HG02938 (cell line): Measurements from ENCODE around the gene ICAM1.

Experiments
- ATAC-seq: cut with Tn5 transposase; IDR thresholded peaks from one replicate; pipeline ENCODE4 v1.9.1; 2021; ENCODE audit warnings: mild to moderate bottlenecking, moderate library complexity; ENCODE audit not compliant: unreplicated experiment

ICAM1 gene

DNA sequence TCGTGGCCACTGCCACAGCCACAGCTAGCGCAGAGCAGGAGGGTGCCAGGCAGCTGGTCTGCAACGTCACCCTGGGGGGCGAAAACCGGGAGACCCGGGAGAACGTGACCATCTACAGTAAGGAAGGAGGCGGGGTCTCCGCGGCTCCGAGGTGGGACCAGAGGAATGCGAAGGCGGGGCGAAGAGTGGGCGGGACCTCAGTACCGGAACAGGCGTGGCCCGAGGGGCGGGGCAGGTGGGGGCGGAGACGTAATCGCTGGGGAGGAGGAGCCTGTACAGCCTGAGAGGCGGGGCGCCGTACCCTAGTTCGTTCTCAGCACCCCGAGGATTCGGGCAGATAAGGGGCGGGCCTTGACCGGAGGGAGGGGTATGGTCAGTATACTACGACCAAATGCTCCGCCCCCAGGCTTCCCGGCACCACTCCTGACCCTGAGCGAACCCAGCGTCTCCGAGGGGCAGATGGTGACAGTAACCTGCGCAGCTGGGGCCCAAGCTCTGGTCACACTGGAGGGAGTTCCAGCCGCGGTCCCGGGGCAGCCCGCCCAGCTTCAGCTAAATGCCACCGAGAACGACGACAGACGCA is 21.4 kb downstream of the ICAM1 start:
- ATAC-seq: peak; percentile 35

DNA sequence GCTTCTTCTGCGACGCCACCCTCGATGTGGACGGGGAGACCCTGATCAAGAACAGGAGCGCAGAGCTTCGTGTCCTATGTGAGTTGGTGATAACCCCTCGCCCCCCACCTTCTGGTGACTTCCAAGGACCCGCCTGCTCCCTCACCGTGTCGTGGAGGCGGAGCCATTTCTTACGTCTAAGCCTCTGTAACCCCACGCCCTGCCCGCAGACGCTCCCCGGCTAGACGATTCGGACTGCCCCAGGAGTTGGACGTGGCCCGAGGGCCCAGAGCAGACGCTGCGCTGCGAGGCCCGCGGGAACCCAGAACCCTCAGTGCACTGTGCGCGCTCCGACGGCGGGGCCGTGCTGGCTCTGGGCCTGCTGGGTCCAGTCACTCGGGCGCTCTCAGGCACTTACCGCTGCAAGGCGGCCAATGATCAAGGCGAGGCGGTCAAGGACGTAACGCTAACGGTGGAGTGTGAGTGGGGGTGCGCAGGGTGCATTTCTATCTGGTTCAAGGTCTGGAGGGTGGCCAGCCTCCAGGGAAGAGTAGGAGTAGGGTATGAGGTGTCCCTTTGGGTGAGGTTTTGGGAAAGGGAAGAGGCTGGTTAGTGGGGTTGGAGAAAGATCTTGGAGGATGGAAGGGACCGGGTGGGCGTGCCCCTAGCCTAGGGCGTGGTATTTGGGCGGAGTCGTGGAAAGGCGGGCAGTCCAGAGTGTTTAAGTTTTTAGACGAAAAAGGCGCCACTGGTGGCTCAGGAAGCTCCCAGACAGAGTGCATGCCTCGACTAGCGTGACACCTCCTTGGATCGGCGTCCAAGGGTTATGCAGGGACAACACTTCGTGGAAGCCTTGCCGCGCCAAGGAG is 22.1 kb downstream of the ICAM1 start:
- no peak for ATAC-seq

GRCh38 chr19:10293637-10294367 is 22.9 kb downstream of the ICAM1 start:
- ATAC-seq: no peak

DNA sequence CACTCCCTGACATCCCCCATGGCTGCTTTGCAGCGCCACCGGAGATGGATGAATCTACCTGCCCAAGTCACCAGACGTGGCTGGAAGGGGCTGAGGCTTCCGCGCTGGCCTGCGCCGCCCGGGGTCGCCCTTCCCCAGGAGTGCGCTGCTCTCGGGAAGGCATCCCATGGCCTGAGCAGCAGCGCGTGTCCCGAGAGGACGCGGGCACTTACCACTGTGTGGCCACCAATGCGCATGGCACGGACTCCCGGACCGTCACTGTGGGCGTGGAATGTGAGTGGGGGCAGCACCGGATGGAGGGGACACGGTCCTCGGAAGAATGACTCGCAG is 23.4 kb downstream of the ICAM1 start:
- ATAC-seq: no peak

- ATAC-seq: no peak
Observed at GRCh38 chr19:10295305-10295846, 24.5 kb downstream of the ICAM1 start.

DNA sequence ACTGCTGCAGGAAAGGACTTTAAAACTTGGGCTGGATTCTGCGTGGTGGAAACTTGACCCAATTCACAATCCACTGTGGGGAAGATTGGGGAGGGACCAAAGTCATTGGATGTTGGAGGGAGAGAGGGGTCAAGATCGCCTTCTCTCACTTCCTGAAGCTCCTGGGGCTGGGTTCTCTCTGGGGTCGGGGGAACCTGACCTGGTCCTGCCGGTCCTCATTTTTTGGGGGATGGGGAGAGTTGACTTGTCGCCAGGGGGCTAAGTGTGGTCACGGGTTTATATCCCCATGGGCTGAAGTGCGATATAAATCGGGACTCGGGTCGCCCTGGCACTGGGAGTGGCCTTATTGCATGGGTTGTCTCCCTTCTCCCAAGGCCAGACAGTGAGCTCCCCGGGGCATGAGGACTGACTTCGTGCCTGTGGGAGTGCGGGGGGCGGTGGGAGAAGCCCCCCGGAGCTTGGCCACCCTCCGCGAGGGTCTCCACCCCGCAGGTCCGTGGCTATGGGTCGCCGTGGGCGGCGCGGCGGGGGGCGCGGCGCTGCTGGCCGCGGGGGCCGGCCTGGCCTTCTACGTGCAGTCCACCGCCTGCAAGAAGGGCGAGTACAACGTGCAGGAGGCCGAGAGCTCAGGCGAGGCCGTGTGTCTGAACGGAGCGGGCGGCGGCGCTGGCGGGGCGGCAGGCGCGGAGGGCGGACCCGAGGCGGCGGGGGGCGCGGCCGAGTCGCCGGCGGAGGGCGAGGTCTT is 25.1 kb downstream of the ICAM1 start:
- no peak for ATAC-seq

GRCh38 chr19:10299545-10300458 is 28.9 kb downstream of the ICAM1 start:
- no peak for ATAC-seq

DNA sequence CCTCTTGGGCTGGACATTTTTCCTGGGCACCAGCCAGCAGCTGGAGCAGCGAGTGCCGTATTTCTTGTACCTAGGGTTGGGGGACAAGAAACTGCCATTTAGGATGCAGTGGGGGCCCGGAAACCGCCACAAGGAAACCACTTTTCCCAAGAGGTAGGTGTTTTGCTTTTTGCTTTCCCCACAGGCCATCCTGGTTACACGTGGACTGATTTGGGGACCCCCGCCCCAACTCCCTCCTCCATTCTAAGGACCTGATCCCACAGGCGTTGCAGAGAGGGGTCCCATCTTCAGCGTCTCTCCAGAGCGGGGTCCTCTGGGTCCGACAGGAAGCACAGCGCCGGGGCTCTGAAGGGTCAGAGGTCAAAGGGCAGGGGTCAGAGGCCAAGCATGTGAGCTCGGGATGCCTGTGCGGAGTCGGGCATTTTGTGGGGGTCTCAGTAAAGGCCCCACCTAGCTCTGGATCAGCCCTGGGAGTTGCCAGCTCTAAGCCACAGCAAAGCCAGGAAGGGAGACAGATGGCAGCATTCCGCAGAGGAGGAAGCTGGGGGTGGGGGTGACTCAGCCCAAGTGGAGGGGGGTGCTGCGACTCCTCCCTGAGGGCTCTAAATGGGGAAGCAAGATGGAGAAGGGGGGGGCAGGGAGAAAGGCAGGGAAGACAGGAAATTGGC is 34.4 kb downstream of the ICAM1 start:
- ATAC-seq: no peak

DNA sequence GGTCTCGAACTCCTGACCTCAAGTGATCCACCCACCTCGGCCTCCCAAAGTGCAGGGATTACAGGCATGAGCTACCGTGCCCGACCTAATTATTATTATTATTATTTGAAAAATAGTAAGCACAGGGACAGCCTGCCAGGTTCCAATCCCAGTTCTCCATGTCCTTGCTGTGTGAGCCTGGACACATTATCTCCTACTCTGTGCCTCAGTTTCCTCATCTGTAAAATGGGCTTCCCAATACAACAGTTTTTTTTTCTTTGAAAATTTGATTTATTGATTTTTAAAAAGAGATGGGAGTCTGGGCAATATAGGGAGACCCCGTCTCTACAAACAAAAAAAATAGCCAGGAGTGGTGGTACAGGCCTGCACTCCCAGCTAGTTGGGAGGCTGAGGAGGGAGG is 35.4 kb downstream of the ICAM1 start:
- ATAC-seq: no peak

GRCh38 chr19:10309423-10309822 is 38.5 kb downstream of the ICAM1 start, which contains the start of gene ZGLP1:
TSS of gene ZGLP1 (minus strand) at chr19:10309815.
- no peak for ATAC-seq

DNA sequence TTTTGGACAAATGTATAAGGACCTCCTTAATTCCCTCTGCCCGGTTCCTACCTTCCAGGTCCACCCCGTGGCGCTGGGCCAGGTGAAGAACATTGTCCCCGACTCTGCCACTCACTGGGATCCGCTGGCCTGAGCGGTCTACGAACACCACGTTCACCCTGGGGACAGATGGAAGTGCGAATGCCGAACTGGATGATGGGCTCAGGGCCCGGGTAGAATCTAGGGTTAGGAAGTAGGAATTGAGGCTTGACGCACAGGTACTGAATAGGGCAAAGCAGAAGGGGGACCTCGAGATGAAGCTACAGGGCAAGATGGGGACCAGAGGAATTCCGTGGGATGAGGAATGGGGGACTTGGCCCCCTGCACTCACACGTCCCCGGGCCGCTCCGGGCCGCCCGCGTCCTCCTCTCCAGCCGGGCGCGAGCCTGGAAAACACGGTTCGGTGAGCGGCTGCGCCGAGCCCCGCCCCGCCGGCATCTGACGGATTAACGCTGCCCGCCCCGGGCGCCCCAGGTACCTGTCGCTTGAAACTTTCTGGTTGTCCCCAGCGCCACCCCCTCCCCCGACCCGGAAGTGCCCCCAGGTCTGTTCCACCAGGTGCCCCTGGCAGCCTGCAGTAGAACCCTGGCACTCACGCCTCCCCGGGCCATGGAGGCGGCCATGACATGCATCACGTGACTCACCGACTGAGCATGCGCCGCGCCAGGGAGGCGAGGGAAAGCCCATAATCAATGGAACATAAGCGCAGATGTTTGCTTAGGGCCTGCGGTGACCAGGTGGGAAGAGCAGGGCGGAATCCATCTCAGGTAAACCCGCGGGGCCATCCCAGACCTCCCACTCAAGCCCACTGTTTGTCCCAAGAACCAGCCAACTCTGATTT is 44.7 kb downstream of the ICAM1 start, which contains the start of gene FDX2:
Gene FDX2 (minus strand): TSS at position 681 of the 880 bp plus-strand sequence. CDS start 19 bp downstream, at position 662.
- no peak for ATAC-seq

DNA sequence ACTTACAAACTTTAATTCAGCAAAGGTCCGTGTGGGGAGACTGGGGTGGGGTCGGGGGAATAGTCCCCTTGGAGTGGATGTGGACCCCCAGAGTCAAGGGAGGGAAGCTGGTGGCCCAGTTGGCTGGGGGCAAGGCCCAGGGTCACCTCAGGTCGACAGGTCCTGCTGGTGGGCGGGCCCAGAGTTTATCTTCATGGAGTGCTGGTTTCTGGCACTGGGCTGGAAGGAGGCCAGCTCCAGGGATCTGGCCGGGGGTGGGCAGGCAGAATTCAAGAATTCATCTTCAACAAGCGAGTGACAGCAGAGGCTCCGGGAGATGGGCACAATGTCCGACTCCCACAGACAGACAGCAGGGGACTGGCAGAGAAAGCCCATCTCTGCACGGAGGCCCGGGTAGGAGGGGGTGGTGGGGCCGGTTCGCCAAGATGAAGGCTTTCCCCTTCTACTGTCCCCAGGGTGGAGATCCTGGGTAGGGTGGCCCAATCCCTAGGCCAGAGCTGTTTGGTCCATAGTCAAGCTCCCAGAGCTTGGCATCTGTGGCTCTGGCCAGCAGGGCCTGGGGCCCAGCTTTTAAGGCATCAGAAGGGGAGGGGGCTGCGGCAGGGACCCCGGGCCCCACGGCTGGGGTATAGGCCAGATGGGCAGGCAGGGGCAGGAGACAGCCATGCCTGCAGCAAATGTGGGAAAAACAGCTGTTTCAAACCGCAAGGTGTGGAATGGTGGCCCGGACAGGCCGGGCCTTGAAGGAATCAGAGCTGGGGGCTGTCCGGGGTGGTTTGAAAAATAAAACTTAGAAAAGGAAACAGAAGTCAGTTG is 45.5 kb downstream of the ICAM1 start:
- ATAC-seq: no peak

GRCh38 chr19:10317045-10317856 is 46.3 kb downstream of the ICAM1 start:
- ATAC-seq: no peak

DNA sequence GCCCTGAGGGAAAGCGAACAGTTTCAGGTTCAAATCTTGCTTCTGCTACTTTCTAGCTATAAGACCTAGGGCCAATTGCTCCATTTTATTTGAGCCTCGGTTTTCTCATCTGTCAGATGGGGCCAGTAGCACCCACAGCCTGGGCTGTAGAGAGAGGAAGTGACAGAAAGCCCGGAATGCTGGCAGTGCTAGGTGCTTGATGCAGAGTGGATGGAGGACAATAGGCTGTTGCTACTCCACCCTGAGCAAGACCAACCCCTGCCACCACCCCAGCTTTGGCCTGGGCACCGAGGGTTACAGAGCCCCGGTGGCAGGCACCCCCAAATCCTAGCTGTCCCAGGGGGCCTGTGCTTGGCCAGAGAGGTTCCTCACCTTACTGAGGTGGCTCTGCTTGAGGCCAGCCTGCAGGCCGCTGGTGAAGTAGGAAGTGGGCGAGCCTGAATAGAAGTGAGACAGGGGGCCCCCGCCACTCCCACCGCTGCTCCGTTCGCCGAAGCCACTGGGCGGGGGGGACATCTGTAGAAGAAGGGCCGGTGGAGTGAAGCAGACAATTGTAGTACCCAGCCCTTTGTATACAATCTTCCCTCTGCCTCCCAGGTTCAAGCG is 47.0 kb downstream of the ICAM1 start:
- ATAC-seq: no peak

GRCh38 chr19:10318807-10319682 is 48.1 kb downstream of the ICAM1 start:
- no peak for ATAC-seq
